HepG2 (cell line): ENCODE results near the gene WDR70. TPM values are rescaled to one million over a fixed set of nuclear protein-coding genes. Genes with fewer than 3 reads are reported as not detected.

Source experiments
- ATAC-seq: fragments of 200-7000 bp; cut with Tn5 transposase; 3 replicates; pipeline ENCODE4 v1.9.1; 2020; ENCODE audit warnings: mild to moderate bottlenecking, moderate library complexity
- BruUV-seq: library from RNA; stranded (reverse); fragments of 400-500 nt; replicated peaks from 2 replicates; lab custom pipeline; 2021; lab: Mats Ljungman, UMichigan
- CTCF ChIA-PET: fragments of 300-600 bp; formaldehyde crosslinking; extraction: SDS; loops from one replicate; lab custom pipeline; 2021; ENCODE audit warnings: low total read pairs, inconsistent platforms, low intra/inter-chr PET ratio; lab: Yijun Ruan, JAX
- POLR2A ChIA-PET: fragments of 350-600 bp; sonication (Branson Sonifier 250); formaldehyde crosslinking; loops from one replicate; lab custom pipeline; 2020; ENCODE audit warnings: antibody characterized with exemption, inconsistent platforms; lab: Yijun Ruan, JAX
- DNase-seq: peaks from one replicate; pipeline ENCODE4 v3.0.0-alpha.2; 2015; ENCODE audit warnings: low spot score
- FAIRE-seq: peaks from 3 replicates; lab custom pipeline; 2011; peaks lifted over from hg19 to GRCh38; lab: Jason Lieb, UNC
- H2AFZ ChIP-seq: one replicate; pipeline ENCODE4 v1.6.1; 2011; ENCODE audit warnings: low read length, inconsistent platforms
- H3K27ac ChIP-seq: fragments of 300-600 bp; 3 replicates; pipeline ENCODE4 v1.8.0; 2011; ENCODE audit warnings: mixed run types, mild to moderate bottlenecking, mixed read lengths, low read length, inconsistent platforms; ENCODE audit not compliant: insufficient read depth; ENCODE audit errors: extremely low read length
- H3K27me3 ChIP-seq, 2 experiments: fragments of 200-600 bp in 1 of 2; 2 replicates in 1 of 2; 3 replicates in 1 of 2; pipeline versions ENCODE4 v1.6.0 to v1.8.0; 2011; ENCODE audit warnings: low read length in 2 of 2, mild to moderate bottlenecking in 2 of 2, moderate library complexity in 2 of 2, inconsistent platforms in 1 of 2; ENCODE audit not compliant: insufficient read depth in 2 of 2, control insufficient read depth in 1 of 2
- H3K36me3 ChIP-seq, 2 experiments: fragments of 200-600 bp in 1 of 2; replicated peaks in 1 of 2; 2 replicates in 1 of 2; 3 replicates in 1 of 2; pipeline versions ENCODE4 v1.5.1 to v1.8.0; 2011; ENCODE audit warnings: low read length in 2 of 2, inconsistent platforms in 1 of 2; ENCODE audit not compliant: insufficient read depth in 2 of 2, control insufficient read depth in 1 of 2
- H3K4me1 ChIP-seq: 2 replicates; pipeline ENCODE4 v1.5.1; 2012; ENCODE audit warnings: low read length, inconsistent platforms; ENCODE audit not compliant: insufficient read depth
- H3K4me2 ChIP-seq: 2 replicates; pipeline ENCODE4 v1.6.0; 2011; ENCODE audit warnings: low read depth, low read length, inconsistent platforms
- H3K4me3 ChIP-seq, 3 experiments: fragments of 200-600 bp in 1 of 3; sonication (generic), shearing (Covaris generic) in 1 of 3; replicated peaks in 1 of 3; 2 replicates each; pipeline ENCODE4 v1.5.1; 2011 to 2016; ENCODE audit warnings: low read length in 3 of 3, inconsistent platforms in 2 of 3, low read depth in 2 of 3, mild to moderate bottlenecking in 2 of 3, control low read depth in 1 of 3, mixed read lengths in 1 of 3; ENCODE audit not compliant: insufficient read depth in 1 of 3
- H3K79me2 ChIP-seq: one replicate; pipeline ENCODE4 v1.6.1; 2011; ENCODE audit warnings: low read length, inconsistent platforms; ENCODE audit not compliant: insufficient read depth
- H3K9ac ChIP-seq: 2 replicates; pipeline ENCODE4 v1.6.0; 2011; ENCODE audit warnings: mild to moderate bottlenecking, low read depth, low read length, inconsistent platforms; ENCODE audit not compliant: insufficient read depth
- H3K9me3 ChIP-seq: 2 replicates; pipeline ENCODE4 v1.5.1; 2012; ENCODE audit warnings: mild to moderate bottlenecking, low read length
- H4K20me1 ChIP-seq: 2 replicates; pipeline ENCODE4 v1.6.0; 2011; ENCODE audit warnings: inconsistent platforms, mild to moderate bottlenecking, low read length, moderate library complexity; ENCODE audit not compliant: insufficient read depth
- AGO2 ChIP-seq: fragments of 200-400 bp; formaldehyde crosslinking; optimal IDR thresholded peaks from 2 replicates; pipeline ENCODE3; 2017; ENCODE audit warnings: mild to moderate bottlenecking, low read depth, low read length, moderate library complexity
- E2F5 ChIP-seq: sonication (generic); formaldehyde crosslinking; conservative IDR thresholded peaks from 2 replicates; pipeline ENCODE4 v1.4.0; 2020; ENCODE audit warnings: missing genetic modification reagents
- GABPA ChIP-seq, 2 experiments: IDR thresholded peaks; 2 replicates each; pipeline ENCODE4 v1.6.1; 2011 to 2016; ENCODE audit warnings: low read depth in 2 of 2, low read length in 1 of 2, missing biosample characterization in 1 of 2, missing genetic modification characterization in 1 of 2
- HMG20B ChIP-seq: conservative IDR thresholded peaks from 2 replicates; pipeline ENCODE4 v1.6.1; 2016; ENCODE audit warnings: missing genetic modification reagents, missing compliant biosample characterization
- HNRNPLL ChIP-seq: fragments of 200-400 bp; formaldehyde crosslinking; IDR thresholded peaks from 2 replicates; pipeline ENCODE4 v1.6.1; 2017; ENCODE audit warnings: mild to moderate bottlenecking, low read depth, low read length; ENCODE audit not compliant: poor library complexity, severe bottlenecking
- IKZF5 ChIP-seq: IDR thresholded peaks from 2 replicates; pipeline ENCODE4 v1.6.1; 2018; ENCODE audit warnings: missing genetic modification reagents, mild to moderate bottlenecking, missing compliant biosample characterization
- NFE2L2 ChIP-seq: fragments of 150-350 bp; IDR thresholded peaks from 2 replicates; pipeline ENCODE4 v1.6.1; 2014; ENCODE audit warnings: low read length
- NFYB ChIP-seq: sonication (generic); formaldehyde crosslinking; IDR thresholded peaks from 2 replicates; pipeline ENCODE4 v1.4.0; 2020; ENCODE audit warnings: missing genetic modification reagents
- PBX2 ChIP-seq: IDR thresholded peaks from 2 replicates; pipeline ENCODE4 v1.6.1; 2016; ENCODE audit warnings: control low read depth
- ZFP37 ChIP-seq: sonication (generic); formaldehyde crosslinking; IDR thresholded peaks from 2 replicates; pipeline ENCODE4 v1.4.0; 2020; ENCODE audit warnings: missing genetic modification reagents, borderline replicate concordance
- ZHX1 ChIP-seq: sonication (generic); formaldehyde crosslinking; IDR thresholded peaks from 2 replicates; pipeline ENCODE4 v1.8.1; 2022; ENCODE audit warnings: low read depth, mild to moderate bottlenecking, missing genetic modification reagents
- ZNF17 ChIP-seq: sonication (generic); formaldehyde crosslinking; IDR thresholded peaks from 2 replicates; pipeline ENCODE4 v1.5.0; 2020; ENCODE audit warnings: mild to moderate bottlenecking, missing genetic modification reagents
- WGBS: methylation state at CpG from one replicate; pipeline ENCODE4 v1.1.6; 2017; ENCODE audit warnings: low lambda C conversion rate; 5-methylcytosine and 5-hydroxymethylcytosine counted together
- in situ Hi-C: cut with HindIII; loops from 2 replicates; pipeline ENCODE4 v1.10.0; 2017; ENCODE audit warnings: low pct_unique_long_range_greater_than_20kb; ENCODE audit not compliant: extremely low pct_ligation_motif_present
- intact Hi-C: fragments of 100-400 bp; cut with micrococcal nuclease; formaldehyde crosslinking; loops from one replicate; pipeline ENCODE4 v1.10.0; 2022; ENCODE audit not compliant: unreplicated experiment
- polyA plus RNA-seq, 8 experiments: library from polyadenylated mRNA; depleted of rRNA in 3 of 8; stranded (reverse) in 7 of 8; unstranded in 1 of 8; fragments of >200 nt; fragmentation: Illumina TruSeq in 4 of 8; extraction: Trizol in 4 of 8; gene quantifications; 2 replicates each; pipeline versions ENCODE4 v1.2.1 to v1.2.3, GENCODE V29; 2011 to 2016; ENCODE audit warnings: low read depth in 4 of 8, missing spikeins in 1 of 8, mixed read lengths in 1 of 8; ENCODE audit not compliant: insufficient read depth in 1 of 8
- total RNA-seq, 5 experiments: library from RNA; depleted of rRNA; stranded (reverse); fragments of >200 nt; fragmentation: Illumina TruSeq; extraction: Trizol; gene quantifications; 2 replicates each; pipeline ENCODE4 v1.2.3, GENCODE V29; 2016; ENCODE audit warnings: low read depth in 1 of 5

Gene WDR70
- total and polyA plus RNA-seq, 2 of the 13 experiments (the other 11 are each of a cell fraction or from before 2014, with no cell fraction given): 14.6 to 30.6 TPM

GRCh38 chr5:37396352-37396751 is 17.2 kb downstream of the WDR70 start (continued):
- TF ChIP-seq ZHX1 (CRISPR knock-in tag): no peak
- TF ChIP-seq AGO2: no peak
- TF ChIP-seq NFYB: no peak
- no peak for TF ChIP-seq ZFP37 (CRISPR knock-in tag)

GRCh38 chr5:37400501-37400900 is 21.4 kb downstream of the WDR70 start:
- Histone ChIP-seq H3K9ac (no peak overlapping the region), H4K20me1 (no peaks in the 10 kb centered on the region; the same call in 1 of the 2 replicates), H3K9me3 (no peaks in the 10 kb centered on the region), H2AFZ (no peak overlapping the region), H3K4me2 (no peak overlapping the region), H3K79me2 (no peaks in the 10 kb centered on the region), H3K4me1 (no peaks in the 10 kb centered on the region), H3K4me3 (no peak overlapping the region), H3K27me3 (no peaks in the 10 kb centered on the region), H3K27ac (no peak overlapping the region), H3K36me3 (peaks cover 3 to 16% of the 10 kb centered on the region in 2 experiments; a peak in 3 of 5 replicates)
- FAIRE-seq (no peak), ATAC-seq (no peak), DNase-seq (no peak)
- WGBS: 94% methylated on average over 4 of the region's 4 CpGs
- TF ChIP-seq ZNF17 (CRISPR knock-in tag) (no peak), HNRNPLL (no peak), HMG20B (no peak), PBX2 (CRISPR knock-in tag) (no peak), E2F5 (CRISPR knock-in tag) (no peak), GABPA (IDR thresholded peaks at IDR 0.05; ENCODE audit: low read depth, low read length) (no peak), GABPA (CRISPR knock-in tag; IDR thresholded peaks at IDR 0.05; ENCODE audit: low read depth) (no peak), ZFP37 (CRISPR knock-in tag) (no peak), NFE2L2 (no peak), IKZF5 (CRISPR knock-in tag) (no peak)
- no TSS peak for BruUV-seq
- ChIA-PET CTCF (no interaction called here), POLR2A (no interaction called here)
- intact Hi-C loops: no loop called here
- in situ Hi-C loops: loop anchor here (10.0 kb wide), 1 partner anchor 794 kb away; no protein-coding TSS in a partner anchor
